Lower lobe of right lung (tissue), 2 donors: ENCODE measurements around the gene POLR1A. TPM values are rescaled to one million over a fixed set of nuclear protein-coding genes. Genes with fewer than 3 reads are reported as not detected.

ENCODE experiments used
- ATAC-seq, 2 donors: fragments of 200-7000 bp; cut with Tn5 transposase; one replicate each; pipeline ENCODE4 v1.9.1; 2020 to 2022; ENCODE audit warnings: mild to moderate bottlenecking in 2 of 2, moderate library complexity in 2 of 2
- DNase-seq: peaks from one replicate; pipeline ENCODE4 v3.0.0-alpha.2; 2020
- H3K27ac ChIP-seq: fragments of 200-600 bp; one replicate; pipeline ENCODE4 v1.8.0; 2022
- H3K27me3 ChIP-seq: fragments of 200-600 bp; one replicate; pipeline ENCODE4 v1.8.0; 2022; ENCODE audit warnings: low read depth
- H3K36me3 ChIP-seq: fragments of 200-600 bp; one replicate; pipeline ENCODE4 v1.8.0; 2022; ENCODE audit warnings: mild to moderate bottlenecking
- H3K4me1 ChIP-seq: fragments of 200-600 bp; one replicate; pipeline ENCODE4 v1.8.0; 2022
- H3K4me3 ChIP-seq: fragments of 200-600 bp; one replicate; pipeline ENCODE4 v1.8.0; 2022; ENCODE audit warnings: mild to moderate bottlenecking
- H3K9me3 ChIP-seq: fragments of 200-600 bp; one replicate; pipeline ENCODE4 v1.8.0; 2022
- CTCF ChIP-seq: fragments of 200-600 bp; IDR thresholded peaks from one replicate; pipeline ENCODE4 v1.8.0; 2022; ENCODE audit warnings: antibody characterized with exemption, mild to moderate bottlenecking
- intact Hi-C: fragments of 100-400 bp; cut with DNase I; formaldehyde crosslinking; loops from one replicate; pipeline ENCODE4 v1.11.0; 2022
- long read RNA-seq: library from polyadenylated mRNA; unstranded; transcript quantifications from one replicate; pipeline ENCODE4 v2.0.0, GENCODE V29; 2021
- total RNA-seq: library from RNA; stranded (reverse); fragmentation: NEBNext Ultra II Directional; extraction: Animal tissue kit (Norgen Biotek cat#: 25700); gene quantifications from one replicate; pipeline ENCODE4 v1.2.1, GENCODE V29; 2021
- donor health status: DM: no; HTN: yes; CAD: no; lungs with severe emphysema.

POLR1A gene
- 22.2 TPM for total RNA-seq
- long read RNA-seq, partial matches to known transcripts = 12 of 25 reads
- long read RNA-seq, other reads (novel, unspliced or antisense) = 13 of 25 reads

- peak; percentile 97 to 98 for ATAC-seq
- H3K27me3 ChIP-seq = no peaks in the 10 kb centered on the region
- TF ChIP-seq CTCF = peak; percentile 10
- DNase-seq = peak; percentile 92
- peak within 1 kb of the TSS; percentile 87 for H3K27ac ChIP-seq
- H3K36me3 ChIP-seq = peaks cover 31% of the 10 kb centered on the region
- peaks cover 35% of the 10 kb centered on the region for H3K4me1 ChIP-seq
- intact Hi-C loops = no loop called here
- no peaks in the 10 kb centered on the region for H3K9me3 ChIP-seq
- H3K4me3 ChIP-seq = peak within 1 kb of the TSS; percentile 67
Observed at GRCh38 chr2:86105252-86105968, at the start of gene POLR1A. TSS of gene POLR1A (minus strand) at chr2:86105886. CDS start at chr2:86105776, 110 bp downstream.

- intact Hi-C loops = no loop called here
- TF ChIP-seq CTCF = no peak
- H3K36me3 ChIP-seq = peaks cover 92% of the 10 kb centered on the region
- H3K27me3 ChIP-seq = no peaks in the 10 kb centered on the region
- H3K4me1 ChIP-seq = no peaks in the 10 kb centered on the region
- DNase-seq (no peak), ATAC-seq (no peak)
- no peak overlapping the region for H3K4me3 ChIP-seq
- H3K9me3 ChIP-seq = no peaks in the 10 kb centered on the region
- H3K27ac ChIP-seq = no peak overlapping the region
Observed at GRCh38 chr2:86150502-86150901, 44.8 kb upstream of the POLR1A start.

GRCh38 chr2:86147793-86148192 is 42.1 kb upstream of the POLR1A start:
- no peak overlapping the region for H3K27ac ChIP-seq
- TF ChIP-seq CTCF = no peak

GRCh38 chr2:86143926-86144685 is 38.4 kb upstream of the POLR1A start:
- Histone ChIP-seq H3K4me3 (no peak overlapping the region), H3K27me3 (no peaks in the 10 kb centered on the region), H3K9me3 (no peaks in the 10 kb centered on the region), H3K27ac (no peak overlapping the region), H3K36me3 (peaks cover 84% of the 10 kb centered on the region), H3K4me1 (no peaks in the 10 kb centered on the region)
- DNase-seq (no peak), ATAC-seq (no peak)
- intact Hi-C loops = no loop called here
- TF ChIP-seq CTCF = no peak

More at GRCh38 chr2:86147793-86148192, 42.1 kb upstream of the POLR1A start:
- H3K4me3 ChIP-seq = no peak overlapping the region
- H3K27me3 ChIP-seq = no peaks in the 10 kb centered on the region
- intact Hi-C loops = no loop called here
- peaks cover 97% of the 10 kb centered on the region for H3K36me3 ChIP-seq
- no peaks in the 10 kb centered on the region for H3K9me3 ChIP-seq
- no peak for ATAC-seq
- no peak for DNase-seq
- no peaks in the 10 kb centered on the region for H3K4me1 ChIP-seq

GRCh38 chr2:86143307-86143706 is 37.6 kb upstream of the POLR1A start:
- no peak for DNase-seq

More at GRCh38 chr2:86143307-86143706, 37.6 kb upstream of the POLR1A start:
- intact Hi-C loops = no loop called here
- peaks cover 84% of the 10 kb centered on the region for H3K36me3 ChIP-seq
- no peaks in the 10 kb centered on the region for H3K4me1 ChIP-seq
- no peaks in the 10 kb centered on the region for H3K9me3 ChIP-seq
- peak in 1 of 2 donors; percentile 25 for ATAC-seq
- no peaks in the 10 kb centered on the region for H3K27me3 ChIP-seq
- no peak overlapping the region for H3K27ac ChIP-seq
- H3K4me3 ChIP-seq = no peak overlapping the region
- no peak for TF ChIP-seq CTCF
